Activated CD8-positive, alpha-beta memory T cell treated with anti-CD3 and anti-CD28 coated beads, Interleukin-2, amount 50 U/mL, for 24 hours (primary cell): ENCODE data around the gene ARMH2.
"Not testable (repeated sequence)": the region's sequence is repeated elsewhere in the genome, so short reads cannot be mapped to it uniquely, and the experiment has no call there.

Experiments used
- DNase-seq: peaks from one replicate; pipeline ENCODE4 v3.0.0-alpha.2; 2020; ENCODE audit errors: extremely low read depth

Gene ARMH2

GRCh38 chr6:24764833-24765828 lies 33.6 kb downstream of the ARMH2 start:
- DNase-seq, result not testable (repeated sequence)

GRCh38 chr6:24763578-24763977 lies 35.1 kb downstream of the ARMH2 start:
- no peak for DNase-seq

GRCh38 chr6:24761851-24762250 lies 36.9 kb downstream of the ARMH2 start:
- DNase-seq, result no peak

- DNase-seq, result no peak
Observed at GRCh38 chr6:24761193-24761835, 37.4 kb downstream of the ARMH2 start.

- DNase-seq, result no peak
Observed at GRCh38 chr6:24760210-24760609, 38.5 kb downstream of the ARMH2 start.

GRCh38 chr6:24759718-24760117 lies 39.0 kb downstream of the ARMH2 start:
- no peak for DNase-seq

- no peak for DNase-seq
Observed at GRCh38 chr6:24757611-24758010, 41.1 kb downstream of the ARMH2 start.

- no peak for DNase-seq
Observed at GRCh38 chr6:24755279-24755678, 43.4 kb downstream of the ARMH2 start.

GRCh38 chr6:24754378-24754777 lies 44.3 kb downstream of the ARMH2 start:
- not testable (repeated sequence) for DNase-seq

GRCh38 chr6:24753545-24753944 lies 45.2 kb downstream of the ARMH2 start:
- DNase-seq, result no peak

GRCh38 chr6:24752917-24753492 lies 45.7 kb downstream of the ARMH2 start:
- DNase-seq, result no peak

GRCh38 chr6:24752503-24752902 lies 46.2 kb downstream of the ARMH2 start:
- DNase-seq, result no peak

GRCh38 chr6:24750878-24751277 lies 47.8 kb downstream of the ARMH2 start:
- not testable (repeated sequence) for DNase-seq

- no peak for DNase-seq
Observed at GRCh38 chr6:24749297-24749696, 49.4 kb downstream of the ARMH2 start.
